Stimulated activated naive CD4-positive, alpha-beta T cell treated with Interleukin-2 at 50 U/mL for 16 hours (primary cell): ENCODE data around the gene PON2.
A peak's percentile ranks its signal among the peaks of the same experiment; 100 is the strongest.
"Not testable (repeated sequence)": the region's sequence is repeated elsewhere in the genome, so short reads cannot be mapped to it uniquely, and the experiment has no call there.

Experiments used
- DNase-seq: peaks from one replicate; lab custom pipeline; 2025; lab: John Stamatoyannopoulos, UW

PON2 gene

DNA sequence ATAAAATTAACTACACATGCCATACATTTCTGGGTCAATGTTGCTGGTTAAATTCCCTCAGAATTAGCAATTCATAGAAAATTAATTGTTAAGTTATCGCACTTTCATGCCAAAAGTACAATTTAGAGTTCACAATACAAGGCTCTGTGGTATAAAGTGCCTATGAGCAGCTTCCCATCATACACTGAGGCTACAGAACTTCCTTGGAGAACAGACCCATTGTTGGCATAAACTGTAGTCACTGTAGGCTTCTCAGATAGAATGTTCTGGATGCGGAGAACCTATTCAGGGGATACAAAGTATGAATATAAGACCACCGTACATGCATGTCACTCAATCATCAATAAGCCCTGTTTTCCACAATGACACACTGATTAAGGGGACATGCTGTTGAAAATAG lies 29.6 kb downstream of the PON2 start:
- no peak for DNase-seq

DNA sequence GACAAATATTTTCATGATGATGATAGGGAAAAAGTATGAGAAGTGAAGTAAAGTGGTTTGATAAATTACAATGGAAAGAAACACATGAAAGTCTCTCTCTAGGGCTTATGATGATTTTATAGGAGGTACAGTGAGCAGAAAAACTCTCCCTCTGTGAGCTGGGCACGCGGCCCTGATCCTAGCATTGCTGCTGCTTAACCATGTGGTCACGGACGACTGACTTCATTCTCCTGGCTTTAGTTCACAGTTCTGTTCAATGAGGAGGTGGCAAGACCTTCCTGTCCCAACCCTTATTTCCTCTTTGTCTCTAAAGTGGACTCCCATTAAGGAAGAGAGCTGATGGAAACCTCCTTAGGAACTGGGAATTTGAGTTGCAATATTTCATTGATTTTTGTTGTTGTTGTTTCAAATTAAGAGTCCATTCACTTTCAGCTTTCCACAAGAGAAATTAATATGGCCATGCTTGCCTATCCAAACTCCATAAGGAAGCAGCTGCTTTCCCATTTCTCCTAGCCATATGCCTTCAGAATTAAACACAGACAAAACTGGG lies 30.4 kb downstream of the PON2 start:
- no peak for DNase-seq

GRCh38 chr7:95398155-95398940 lies 36.5 kb downstream of the PON2 start:
- no peak for DNase-seq

DNA sequence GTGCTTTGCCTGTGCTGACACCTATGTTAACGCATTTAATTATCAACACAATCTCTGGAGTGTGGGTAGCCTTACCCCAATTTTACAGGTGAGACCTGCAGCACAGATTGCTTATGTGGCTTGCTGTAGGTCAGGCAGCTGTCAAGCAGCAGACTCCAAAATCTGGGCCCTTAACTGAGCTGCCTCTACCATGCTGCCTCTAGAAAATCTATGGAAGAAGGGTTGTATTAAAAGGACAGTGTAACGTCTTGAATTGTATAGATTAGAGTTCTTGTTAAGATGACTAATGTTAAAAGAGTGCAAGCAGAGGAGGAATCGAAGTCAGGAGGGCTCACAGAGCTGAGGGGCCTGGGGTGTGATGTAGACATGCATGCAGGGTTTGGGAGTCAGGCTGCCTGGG lies 37.4 kb downstream of the PON2 start:
- no peak for DNase-seq

DNA sequence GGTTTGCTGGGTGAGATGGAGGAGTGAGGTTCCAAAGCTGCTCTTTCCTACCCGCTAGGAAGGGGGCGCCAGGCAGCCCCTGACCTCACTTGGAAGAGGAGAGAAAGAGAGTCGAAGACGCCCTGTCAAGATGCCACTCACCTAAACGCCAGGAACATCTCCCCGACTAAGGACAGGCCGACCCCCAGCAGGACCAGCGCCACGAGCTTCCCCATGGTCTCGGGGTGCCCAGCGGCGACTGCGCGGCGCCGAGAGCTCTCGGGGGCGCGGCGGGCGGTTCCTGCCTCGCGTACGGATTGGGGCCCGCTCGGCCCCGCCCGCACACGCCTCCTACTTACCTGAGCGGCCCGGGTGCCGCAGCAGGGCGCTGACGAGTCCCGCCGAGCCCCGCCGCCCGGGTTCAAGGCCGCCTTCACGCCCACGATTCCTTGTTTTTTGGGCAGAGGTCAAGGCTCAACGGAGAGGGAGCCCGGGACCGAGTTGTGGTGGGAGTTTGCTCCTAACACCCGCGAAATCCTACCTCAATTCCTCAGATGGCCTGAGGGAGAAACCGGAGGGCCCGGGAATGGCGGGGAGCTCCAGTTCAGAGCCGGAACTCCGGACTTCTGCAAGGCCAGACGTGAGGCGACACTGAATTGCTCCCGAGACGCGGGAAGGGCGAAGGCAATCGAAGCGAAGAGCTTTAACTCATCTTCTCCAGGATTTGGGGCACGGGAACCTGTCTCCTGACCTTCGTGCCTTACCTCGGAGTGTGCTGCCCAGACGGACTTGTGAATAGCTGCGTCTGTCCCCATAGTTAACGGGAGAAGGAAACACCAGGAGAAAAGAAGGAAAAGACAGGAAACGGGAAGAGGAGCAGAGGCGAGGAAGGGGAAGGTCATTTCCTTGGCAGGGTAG lies 38.4 kb downstream of the PON2 start, which contains the start of gene PON3:
TSS of gene PON3 (minus strand) at position 240 of the 897 bp plus-strand sequence. CDS start at position 215, 25 bp downstream.
- no peak for DNase-seq

- no peak for DNase-seq
Observed at GRCh38 chr7:95395755-95396135, 39.1 kb downstream of the PON2 start.

DNA sequence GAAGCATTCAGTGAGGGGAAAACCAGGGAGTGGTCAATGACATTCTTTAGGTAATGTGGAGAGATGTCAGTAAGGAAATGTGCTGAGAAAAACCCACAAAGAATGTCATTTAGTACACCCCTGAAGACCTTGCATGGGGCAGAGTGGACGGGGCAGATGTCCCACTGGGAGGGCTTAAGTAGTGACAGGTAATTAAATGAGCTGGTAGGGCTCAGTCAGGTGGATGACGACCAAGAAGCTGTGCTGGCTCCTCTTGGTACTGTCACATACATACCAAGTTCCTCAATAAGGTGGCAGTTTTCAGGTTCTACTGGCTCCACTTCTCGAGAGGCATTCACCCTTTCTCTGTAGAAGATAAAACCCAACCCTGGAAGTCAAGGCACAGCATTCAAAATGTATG lies 40.5 kb downstream of the PON2 start:
- no peak for DNase-seq

DNA sequence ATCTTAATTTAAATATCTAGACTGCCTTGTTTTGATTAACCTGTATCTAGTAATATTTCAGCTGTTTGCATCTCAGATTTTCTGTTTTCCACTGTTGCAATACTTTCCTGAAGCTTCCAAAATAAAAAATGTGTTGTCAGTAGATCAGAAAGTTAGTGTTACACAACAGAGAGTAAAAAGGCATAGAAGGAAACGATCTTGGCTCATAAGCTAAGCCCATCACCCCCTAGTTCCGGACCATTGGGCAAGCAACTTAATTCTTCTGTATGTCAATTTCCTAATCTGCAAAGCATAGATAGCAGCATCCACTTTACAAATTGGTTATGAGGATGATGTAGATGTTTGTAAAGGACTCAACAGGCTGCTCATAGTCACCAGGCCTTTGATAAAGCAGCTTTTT lies 43.1 kb downstream of the PON2 start:
- DNase-seq: no peak

DNA sequence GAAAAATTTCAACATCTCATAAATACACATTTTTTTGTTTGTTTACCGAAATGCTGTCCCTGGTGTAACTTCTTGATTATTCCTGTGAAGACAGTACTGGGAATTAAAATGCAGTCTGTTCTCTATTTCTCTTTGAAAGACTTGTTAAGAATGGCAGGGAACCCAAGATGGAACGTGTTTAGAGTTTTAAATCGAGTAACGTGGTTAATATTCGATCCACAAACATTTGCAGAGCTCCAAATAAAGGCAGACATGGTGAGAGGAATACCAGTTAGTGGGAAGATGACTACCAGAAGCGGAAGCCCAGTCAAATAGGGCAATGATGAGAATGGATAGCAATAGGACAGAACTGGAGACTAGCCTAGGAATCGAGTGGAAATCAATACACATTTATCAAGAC lies 45.3 kb downstream of the PON2 start:
- no peak for DNase-seq

DNA sequence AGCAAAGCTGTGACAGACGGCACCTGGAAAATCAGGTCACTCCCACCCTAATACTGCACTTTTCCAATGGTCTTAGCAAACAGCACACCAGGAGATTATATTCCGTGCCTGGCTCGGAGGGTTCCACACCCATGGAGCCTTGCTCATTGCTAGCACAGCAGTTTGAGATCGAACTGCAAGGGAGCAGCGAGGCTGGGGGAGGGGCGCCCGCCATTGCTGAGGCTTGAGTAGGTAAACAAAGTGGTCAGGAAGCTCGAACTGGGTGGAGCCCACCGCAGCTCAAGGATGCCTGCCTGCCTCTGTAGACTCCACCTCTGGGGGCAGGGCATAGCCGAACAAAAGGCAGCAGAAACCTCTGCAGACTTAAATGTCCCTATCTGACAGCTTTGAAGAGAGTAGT lies 55.4 kb downstream of the PON2 start:
- DNase-seq: not testable (repeated sequence)

GRCh38 chr7:95376632-95377400 lies 58.0 kb downstream of the PON2 start:
- peak; percentile 2 for DNase-seq

DNA sequence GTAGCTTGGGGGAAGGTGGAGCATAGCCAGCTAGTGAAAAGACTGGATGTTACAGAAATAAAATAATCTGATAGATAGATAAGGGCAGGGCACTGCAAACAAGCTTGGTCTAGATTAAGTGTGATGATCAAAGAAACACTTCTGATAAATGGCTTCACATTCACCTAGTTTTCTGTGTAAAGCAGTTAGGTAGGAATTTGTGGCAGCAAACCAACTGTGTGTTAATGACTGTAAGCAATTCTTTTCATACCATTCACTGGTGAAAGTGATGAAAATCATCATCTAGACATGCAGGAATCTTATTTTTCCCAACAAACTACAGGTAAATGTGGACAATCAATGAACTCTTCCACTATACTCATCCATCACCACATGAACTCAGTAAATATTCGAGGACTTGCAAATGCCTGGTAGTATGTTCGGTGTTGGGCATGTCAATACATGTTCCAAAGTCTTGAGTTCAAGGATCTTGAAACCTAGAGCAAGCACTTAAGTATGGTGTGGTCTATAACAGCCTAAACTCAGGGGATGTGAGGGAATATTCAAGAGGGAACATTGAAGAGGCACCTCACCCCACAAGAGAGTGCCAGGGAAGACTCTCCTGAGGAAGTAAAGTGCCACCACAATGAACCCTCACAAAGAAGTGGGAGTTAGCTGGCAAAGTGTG lies 59.1 kb downstream of the PON2 start:
- no peak for DNase-seq

DNA sequence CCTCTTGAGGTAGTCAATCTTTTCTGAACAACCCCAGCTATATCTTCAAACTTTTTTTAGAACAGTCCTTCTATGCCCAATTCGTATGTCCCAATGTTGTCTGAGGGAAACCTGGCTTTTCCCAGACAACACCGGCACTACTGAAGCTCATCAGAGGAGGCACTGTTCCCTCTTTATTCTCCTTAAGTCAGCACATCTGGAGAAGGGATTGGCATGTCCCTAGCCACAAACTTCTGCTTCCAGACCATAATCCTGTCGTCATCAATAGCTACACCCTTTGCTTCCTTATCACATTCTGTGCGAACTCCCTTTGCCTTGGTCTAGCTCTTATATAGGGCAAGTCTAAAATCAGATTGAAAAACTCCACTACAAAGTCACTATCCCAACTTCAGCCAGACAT lies 61.5 kb downstream of the PON2 start:
- no peak for DNase-seq

- no peak for DNase-seq
Observed at GRCh38 chr7:95368235-95368634, 66.6 kb downstream of the PON2 start.

DNA sequence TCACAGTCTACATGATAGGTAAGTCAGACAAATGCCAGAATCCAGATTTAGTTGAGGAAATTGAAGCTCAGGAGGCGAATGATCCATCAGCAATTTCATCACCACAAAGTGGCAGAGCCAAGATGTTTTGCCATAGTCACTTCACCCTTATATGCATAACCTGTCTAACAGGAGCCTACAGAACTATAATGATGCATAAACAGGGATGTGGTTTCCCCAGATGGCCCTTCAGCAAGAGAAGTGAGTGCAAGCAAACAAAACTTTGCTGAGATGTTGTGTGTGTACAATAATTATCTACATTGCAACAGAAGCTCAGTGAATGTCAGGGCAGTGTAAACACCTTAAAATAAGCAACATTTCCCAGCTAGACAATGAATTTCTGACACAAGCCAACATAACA lies 67.2 kb downstream of the PON2 start:
- no peak for DNase-seq

DNA sequence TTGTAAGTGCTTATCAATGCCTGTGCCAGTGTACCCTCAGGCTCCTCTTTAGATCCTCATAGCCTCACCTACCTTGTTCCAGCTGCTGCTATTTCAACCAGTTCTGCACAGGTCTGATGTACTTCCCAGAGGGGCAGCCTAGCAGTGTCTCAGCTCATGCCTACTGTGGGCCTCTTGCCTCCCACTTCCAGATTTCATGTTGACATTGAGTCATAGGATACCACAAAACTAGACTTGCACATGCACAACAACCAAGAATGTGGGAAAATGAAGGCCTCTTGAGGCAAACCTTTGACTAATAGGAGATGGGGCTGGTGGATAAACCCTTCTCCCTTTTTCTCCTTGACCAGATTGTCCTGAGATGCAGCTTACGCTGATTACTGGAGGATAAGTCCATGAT lies 69.7 kb downstream of the PON2 start:
- DNase-seq: no peak

GRCh38 chr7:95357623-95358022 lies 77.2 kb downstream of the PON2 start:
- DNase-seq: no peak
